GM23338 (cell line): ENCODE measurements around the gene PCK2.

ENCODE experiments used
- CREB1 ChIP-seq: fragments of 250-450 bp; sonication (Bioruptor Pico); IDR thresholded peaks from 2 replicates; pipeline ENCODE4 v1.5.0; 2020; ENCODE audit warnings: low read depth, mild to moderate bottlenecking, moderate library complexity
- EZH2 ChIP-seq: fragments of 200-600 bp; sonication (generic); IDR thresholded peaks from one replicate; pipeline ENCODE4 v1.8.0; 2017; ENCODE audit warnings: antibody characterized with exemption, mild to moderate bottlenecking, low read depth; ENCODE audit not compliant: unreplicated experiment
- EZH2phosphoT487 ChIP-seq: fragments of 200-600 bp; sonication (generic); IDR thresholded peaks from one replicate; pipeline ENCODE4 v1.8.1; 2018; ENCODE audit warnings: antibody characterized with exemption; ENCODE audit not compliant: unreplicated experiment
- JUNB ChIP-seq: IDR thresholded peaks from one replicate; pipeline ENCODE4 v1.6.1; 2016; ENCODE audit warnings: antibody characterized with exemption; ENCODE audit not compliant: unreplicated experiment
- NANOG ChIP-seq: IDR thresholded peaks from 2 replicates; pipeline ENCODE4 v1.6.1; 2016; ENCODE audit warnings: antibody characterized with exemption, borderline replicate concordance
- POLR2AphosphoS5 ChIP-seq: IDR thresholded peaks from 2 replicates; pipeline ENCODE4 v1.6.1; 2016; ENCODE audit warnings: antibody characterized with exemption, low read depth
- STAT1 ChIP-seq: IDR thresholded peaks from one replicate; pipeline ENCODE4 v1.6.1; 2016; ENCODE audit warnings: antibody characterized with exemption; ENCODE audit not compliant: unreplicated experiment
- ZNF114 ChIP-seq: fragments of 250-450 bp; sonication (Bioruptor Pico); IDR thresholded peaks from 2 replicates; pipeline ENCODE4 v1.5.0; 2020; ENCODE audit warnings: mild to moderate bottlenecking, moderate library complexity
- ZNF331 ChIP-seq: fragments of 250-450 bp; sonication (Bioruptor Pico); IDR thresholded peaks from 2 replicates; pipeline ENCODE4 v1.5.0; 2020; ENCODE audit warnings: low read depth, mild to moderate bottlenecking, moderate library complexity
- TF ChIP-seq, protein P1 (sequence below), 2 experiments: fragments of 200-600 bp in 1 of 2; sonication (generic) in 1 of 2; conservative IDR thresholded peaks; 2 replicates each; pipeline versions ENCODE4 v1.5.1 to v1.6.1; 2016 to 2017; ENCODE audit warnings: antibody characterized with exemption in 2 of 2, low read depth in 2 of 2, mild to moderate bottlenecking in 2 of 2, moderate library complexity in 1 of 2
- TF ChIP-seq, protein P2 (sequence below): fragments of 250-450 bp; sonication (Bioruptor Pico); IDR thresholded peaks from 2 replicates; pipeline ENCODE4 v1.5.0; 2020; ENCODE audit warnings: mild to moderate bottlenecking, moderate library complexity
- TF ChIP-seq, protein P3 (sequence below): IDR thresholded peaks from one replicate; pipeline ENCODE4 v1.6.1; 2018; ENCODE audit warnings: antibody characterized with exemption; ENCODE audit not compliant: unreplicated experiment
- TF ChIP-seq, protein P4 (sequence below): IDR thresholded peaks from 2 replicates; pipeline ENCODE4 v1.6.1; 2016; ENCODE audit warnings: antibody characterized with exemption

DNA sequence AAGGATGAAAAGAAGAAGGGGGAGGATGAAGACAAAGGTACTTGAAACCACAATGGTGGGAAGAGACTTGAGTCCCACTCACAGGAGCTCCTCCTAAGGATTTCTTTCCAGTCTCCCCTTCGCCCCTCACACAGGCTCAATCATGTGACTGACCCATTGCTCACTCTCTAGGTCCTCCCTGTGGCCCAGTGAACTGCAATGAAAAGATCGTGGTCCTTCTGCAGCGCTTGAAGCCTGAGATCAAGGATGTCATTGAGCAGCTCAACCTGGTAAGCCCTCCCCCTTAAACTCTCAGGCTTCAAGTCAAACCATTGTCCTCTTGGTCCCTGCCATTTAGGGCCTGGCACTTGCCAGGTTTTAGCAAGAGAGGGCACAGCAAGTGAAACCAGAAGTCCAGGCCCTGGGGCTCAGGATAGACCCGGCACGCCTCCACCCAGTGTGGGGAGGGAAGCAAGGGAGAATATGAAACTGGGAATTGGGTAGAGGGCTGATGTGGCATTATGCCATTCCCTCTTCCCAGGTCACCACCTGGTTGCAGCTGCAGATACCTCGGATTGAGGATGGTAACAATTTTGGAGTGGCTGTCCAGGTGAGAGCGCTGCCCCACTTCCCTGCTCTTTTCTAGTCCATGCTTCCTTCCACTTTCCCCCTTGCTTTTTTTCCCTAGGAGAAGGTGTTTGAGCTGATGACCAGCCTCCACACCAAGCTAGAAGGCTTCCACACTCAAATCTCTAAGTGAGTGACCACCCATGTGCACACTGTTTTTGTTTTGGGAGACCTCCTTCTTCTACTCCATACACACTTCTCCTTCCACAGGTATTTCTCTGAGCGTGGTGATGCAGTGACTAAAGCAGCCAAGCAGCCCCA, 43.7 kb downstream of the PCK2 start:
- TF ChIP-seq, protein P1, sequence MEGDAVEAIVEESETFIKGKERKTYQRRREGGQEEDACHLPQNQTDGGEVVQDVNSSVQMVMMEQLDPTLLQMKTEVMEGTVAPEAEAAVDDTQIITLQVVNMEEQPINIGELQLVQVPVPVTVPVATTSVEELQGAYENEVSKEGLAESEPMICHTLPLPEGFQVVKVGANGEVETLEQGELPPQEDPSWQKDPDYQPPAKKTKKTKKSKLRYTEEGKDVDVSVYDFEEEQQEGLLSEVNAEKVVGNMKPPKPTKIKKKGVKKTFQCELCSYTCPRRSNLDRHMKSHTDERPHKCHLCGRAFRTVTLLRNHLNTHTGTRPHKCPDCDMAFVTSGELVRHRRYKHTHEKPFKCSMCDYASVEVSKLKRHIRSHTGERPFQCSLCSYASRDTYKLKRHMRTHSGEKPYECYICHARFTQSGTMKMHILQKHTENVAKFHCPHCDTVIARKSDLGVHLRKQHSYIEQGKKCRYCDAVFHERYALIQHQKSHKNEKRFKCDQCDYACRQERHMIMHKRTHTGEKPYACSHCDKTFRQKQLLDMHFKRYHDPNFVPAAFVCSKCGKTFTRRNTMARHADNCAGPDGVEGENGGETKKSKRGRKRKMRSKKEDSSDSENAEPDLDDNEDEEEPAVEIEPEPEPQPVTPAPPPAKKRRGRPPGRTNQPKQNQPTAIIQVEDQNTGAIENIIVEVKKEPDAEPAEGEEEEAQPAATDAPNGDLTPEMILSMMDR (conservative IDR thresholded peaks at IDR 0.05; ENCODE audit: low read depth in 2 of 2) = no peak
- TF ChIP-seq, protein P2, sequence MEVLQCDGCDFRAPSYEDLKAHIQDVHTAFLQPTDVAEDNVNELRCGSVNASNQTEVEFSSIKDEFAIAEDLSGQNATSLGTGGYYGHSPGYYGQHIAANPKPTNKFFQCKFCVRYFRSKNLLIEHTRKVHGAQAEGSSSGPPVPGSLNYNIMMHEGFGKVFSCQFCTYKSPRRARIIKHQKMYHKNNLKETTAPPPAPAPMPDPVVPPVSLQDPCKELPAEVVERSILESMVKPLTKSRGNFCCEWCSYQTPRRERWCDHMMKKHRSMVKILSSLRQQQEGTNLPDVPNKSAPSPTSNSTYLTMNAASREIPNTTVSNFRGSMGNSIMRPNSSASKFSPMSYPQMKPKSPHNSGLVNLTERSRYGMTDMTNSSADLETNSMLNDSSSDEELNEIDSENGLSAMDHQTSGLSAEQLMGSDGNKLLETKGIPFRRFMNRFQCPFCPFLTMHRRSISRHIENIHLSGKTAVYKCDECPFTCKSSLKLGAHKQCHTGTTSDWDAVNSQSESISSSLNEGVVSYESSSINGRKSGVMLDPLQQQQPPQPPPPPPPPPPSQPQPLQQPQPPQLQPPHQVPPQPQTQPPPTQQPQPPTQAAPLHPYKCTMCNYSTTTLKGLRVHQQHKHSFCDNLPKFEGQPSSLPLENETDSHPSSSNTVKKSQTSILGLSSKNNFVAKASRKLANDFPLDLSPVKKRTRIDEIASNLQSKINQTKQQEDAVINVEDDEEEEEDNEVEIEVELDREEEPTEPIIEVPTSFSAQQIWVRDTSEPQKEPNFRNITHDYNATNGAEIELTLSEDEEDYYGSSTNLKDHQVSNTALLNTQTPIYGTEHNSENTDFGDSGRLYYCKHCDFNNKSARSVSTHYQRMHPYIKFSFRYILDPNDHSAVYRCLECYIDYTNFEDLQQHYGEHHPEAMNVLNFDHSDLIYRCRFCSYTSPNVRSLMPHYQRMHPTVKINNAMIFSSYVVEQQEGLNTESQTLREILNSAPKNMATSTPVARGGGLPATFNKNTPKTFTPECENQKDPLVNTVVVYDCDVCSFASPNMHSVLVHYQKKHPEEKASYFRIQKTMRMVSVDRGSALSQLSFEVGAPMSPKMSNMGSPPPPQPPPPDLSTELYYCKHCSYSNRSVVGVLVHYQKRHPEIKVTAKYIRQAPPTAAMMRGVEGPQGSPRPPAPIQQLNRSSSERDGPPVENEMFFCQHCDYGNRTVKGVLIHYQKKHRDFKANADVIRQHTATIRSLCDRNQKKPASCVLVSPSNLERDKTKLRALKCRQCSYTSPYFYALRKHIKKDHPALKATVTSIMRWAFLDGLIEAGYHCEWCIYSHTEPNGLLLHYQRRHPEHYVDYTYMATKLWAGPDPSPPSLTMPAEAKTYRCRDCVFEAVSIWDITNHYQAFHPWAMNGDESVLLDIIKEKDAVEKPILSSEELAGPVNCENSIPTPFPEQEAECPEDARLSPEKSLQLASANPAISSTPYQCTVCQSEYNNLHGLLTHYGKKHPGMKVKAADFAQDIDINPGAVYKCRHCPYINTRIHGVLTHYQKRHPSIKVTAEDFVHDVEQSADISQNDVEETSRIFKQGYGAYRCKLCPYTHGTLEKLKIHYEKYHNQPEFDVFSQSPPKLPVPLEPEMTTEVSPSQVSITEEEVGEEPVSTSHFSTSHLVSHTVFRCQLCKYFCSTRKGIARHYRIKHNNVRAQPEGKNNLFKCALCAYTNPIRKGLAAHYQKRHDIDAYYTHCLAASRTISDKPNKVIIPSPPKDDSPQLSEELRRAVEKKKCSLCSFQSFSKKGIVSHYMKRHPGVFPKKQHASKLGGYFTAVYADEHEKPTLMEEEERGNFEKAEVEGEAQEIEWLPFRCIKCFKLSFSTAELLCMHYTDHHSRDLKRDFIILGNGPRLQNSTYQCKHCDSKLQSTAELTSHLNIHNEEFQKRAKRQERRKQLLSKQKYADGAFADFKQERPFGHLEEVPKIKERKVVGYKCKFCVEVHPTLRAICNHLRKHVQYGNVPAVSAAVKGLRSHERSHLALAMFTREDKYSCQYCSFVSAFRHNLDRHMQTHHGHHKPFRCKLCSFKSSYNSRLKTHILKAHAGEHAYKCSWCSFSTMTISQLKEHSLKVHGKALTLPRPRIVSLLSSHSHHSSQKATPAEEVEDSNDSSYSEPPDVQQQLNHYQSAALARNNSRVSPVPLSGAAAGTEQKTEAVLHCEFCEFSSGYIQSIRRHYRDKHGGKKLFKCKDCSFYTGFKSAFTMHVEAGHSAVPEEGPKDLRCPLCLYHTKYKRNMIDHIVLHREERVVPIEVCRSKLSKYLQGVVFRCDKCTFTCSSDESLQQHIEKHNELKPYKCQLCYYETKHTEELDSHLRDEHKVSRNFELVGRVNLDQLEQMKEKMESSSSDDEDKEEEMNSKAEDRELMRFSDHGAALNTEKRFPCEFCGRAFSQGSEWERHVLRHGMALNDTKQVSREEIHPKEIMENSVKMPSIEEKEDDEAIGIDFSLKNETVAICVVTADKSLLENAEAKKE (CRISPR knock-in tag) = no peak
- TF ChIP-seq EZH2 (no peak), POLR2AphosphoS5 (no peak), CREB1 (no peak), STAT1 (no peak), EZH2phosphoT487 (no peak), ZNF331 (CRISPR knock-in tag) (no peak), ZNF114 (no peak), JUNB (no peak), NANOG (no peak)
- TF ChIP-seq, protein P3, sequence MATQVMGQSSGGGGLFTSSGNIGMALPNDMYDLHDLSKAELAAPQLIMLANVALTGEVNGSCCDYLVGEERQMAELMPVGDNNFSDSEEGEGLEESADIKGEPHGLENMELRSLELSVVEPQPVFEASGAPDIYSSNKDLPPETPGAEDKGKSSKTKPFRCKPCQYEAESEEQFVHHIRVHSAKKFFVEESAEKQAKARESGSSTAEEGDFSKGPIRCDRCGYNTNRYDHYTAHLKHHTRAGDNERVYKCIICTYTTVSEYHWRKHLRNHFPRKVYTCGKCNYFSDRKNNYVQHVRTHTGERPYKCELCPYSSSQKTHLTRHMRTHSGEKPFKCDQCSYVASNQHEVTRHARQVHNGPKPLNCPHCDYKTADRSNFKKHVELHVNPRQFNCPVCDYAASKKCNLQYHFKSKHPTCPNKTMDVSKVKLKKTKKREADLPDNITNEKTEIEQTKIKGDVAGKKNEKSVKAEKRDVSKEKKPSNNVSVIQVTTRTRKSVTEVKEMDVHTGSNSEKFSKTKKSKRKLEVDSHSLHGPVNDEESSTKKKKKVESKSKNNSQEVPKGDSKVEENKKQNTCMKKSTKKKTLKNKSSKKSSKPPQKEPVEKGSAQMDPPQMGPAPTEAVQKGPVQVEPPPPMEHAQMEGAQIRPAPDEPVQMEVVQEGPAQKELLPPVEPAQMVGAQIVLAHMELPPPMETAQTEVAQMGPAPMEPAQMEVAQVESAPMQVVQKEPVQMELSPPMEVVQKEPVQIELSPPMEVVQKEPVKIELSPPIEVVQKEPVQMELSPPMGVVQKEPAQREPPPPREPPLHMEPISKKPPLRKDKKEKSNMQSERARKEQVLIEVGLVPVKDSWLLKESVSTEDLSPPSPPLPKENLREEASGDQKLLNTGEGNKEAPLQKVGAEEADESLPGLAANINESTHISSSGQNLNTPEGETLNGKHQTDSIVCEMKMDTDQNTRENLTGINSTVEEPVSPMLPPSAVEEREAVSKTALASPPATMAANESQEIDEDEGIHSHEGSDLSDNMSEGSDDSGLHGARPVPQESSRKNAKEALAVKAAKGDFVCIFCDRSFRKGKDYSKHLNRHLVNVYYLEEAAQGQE = no peak
- TF ChIP-seq, protein P4, sequence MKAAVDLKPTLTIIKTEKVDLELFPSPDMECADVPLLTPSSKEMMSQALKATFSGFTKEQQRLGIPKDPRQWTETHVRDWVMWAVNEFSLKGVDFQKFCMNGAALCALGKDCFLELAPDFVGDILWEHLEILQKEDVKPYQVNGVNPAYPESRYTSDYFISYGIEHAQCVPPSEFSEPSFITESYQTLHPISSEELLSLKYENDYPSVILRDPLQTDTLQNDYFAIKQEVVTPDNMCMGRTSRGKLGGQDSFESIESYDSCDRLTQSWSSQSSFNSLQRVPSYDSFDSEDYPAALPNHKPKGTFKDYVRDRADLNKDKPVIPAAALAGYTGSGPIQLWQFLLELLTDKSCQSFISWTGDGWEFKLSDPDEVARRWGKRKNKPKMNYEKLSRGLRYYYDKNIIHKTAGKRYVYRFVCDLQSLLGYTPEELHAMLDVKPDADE = no peak
